H9 (cell line): ENCODE results near the gene CLEC16A. TPM values are rescaled to one million over a fixed set of nuclear protein-coding genes. Genes with fewer than 3 reads are reported as not detected.
A peak's percentile ranks its signal among the peaks of the same experiment; 100 is the strongest.

Source experiments
- DNase-seq: peaks from one replicate; pipeline ENCODE4 v3.0.0-alpha.2; 2017
- H2AFZ ChIP-seq: one replicate; pipeline ENCODE4 v1.6.1; 2013; ENCODE audit warnings: mild to moderate bottlenecking, low read length, control low read depth, moderate library complexity
- H2AK5ac ChIP-seq: 2 replicates; pipeline ENCODE4 v1.6.1; 2013; ENCODE audit warnings: low read length, control low read depth, mixed read lengths; ENCODE audit not compliant: insufficient read length
- H2BK120ac ChIP-seq: one replicate; pipeline ENCODE4 v1.6.1; 2013; ENCODE audit warnings: low read depth, mild to moderate bottlenecking, low read length, control low read depth, inconsistent platforms; ENCODE audit not compliant: poor library complexity, severe bottlenecking
- H2BK12ac ChIP-seq: 2 replicates; pipeline ENCODE4 v1.6.1; 2013; ENCODE audit warnings: low read length, control low read depth, mixed read lengths, low read depth; ENCODE audit not compliant: insufficient read length
- H2BK15ac ChIP-seq: 2 replicates; pipeline ENCODE4 v1.6.1; 2013; ENCODE audit warnings: low read depth, low read length, control low read depth
- H2BK20ac ChIP-seq: one replicate; pipeline ENCODE4 v1.6.1; 2013; ENCODE audit warnings: low read depth, mild to moderate bottlenecking, low read length, control low read depth, inconsistent platforms; ENCODE audit not compliant: poor library complexity, severe bottlenecking
- H2BK5ac ChIP-seq: 2 replicates; pipeline ENCODE4 v1.6.1; 2013; ENCODE audit warnings: low read length, control low read depth, mixed read lengths; ENCODE audit not compliant: insufficient read length
- H3K14ac ChIP-seq: 2 replicates; pipeline ENCODE4 v1.6.1; 2013; ENCODE audit warnings: low read length, control low read depth; ENCODE audit not compliant: insufficient read depth
- H3K18ac ChIP-seq: 2 replicates; pipeline ENCODE4 v1.6.1; 2013; ENCODE audit warnings: low read depth, mild to moderate bottlenecking, mixed read lengths, low read length, control low read depth; ENCODE audit not compliant: insufficient read length
- H3K23ac ChIP-seq: 2 replicates; pipeline ENCODE4 v1.6.1; 2013; ENCODE audit warnings: low read length, control low read depth, mixed read lengths, low read depth; ENCODE audit not compliant: insufficient read length
- H3K23me2 ChIP-seq: 2 replicates; pipeline ENCODE4 v1.6.1; 2013; ENCODE audit warnings: low read depth, mild to moderate bottlenecking, mixed read lengths, low read length, control low read depth; ENCODE audit not compliant: insufficient read length, poor library complexity, severe bottlenecking
- H3K27ac ChIP-seq: 2 replicates; pipeline ENCODE4 v1.5.1; 2013; ENCODE audit warnings: low read length, control low read depth, mixed read lengths, low read depth; ENCODE audit not compliant: insufficient read length
- H3K27me3 ChIP-seq: 2 replicates; pipeline ENCODE4 v1.6.1; 2013; ENCODE audit warnings: low read length, control low read depth, inconsistent platforms; ENCODE audit not compliant: insufficient read depth
- H3K4ac ChIP-seq: 2 replicates; pipeline ENCODE4 v1.6.1; 2013; ENCODE audit warnings: low read depth, mild to moderate bottlenecking, control low read depth, inconsistent platforms, low read length, moderate library complexity
- H3K4me1 ChIP-seq: 2 replicates; pipeline ENCODE4 v1.6.1; 2013; ENCODE audit warnings: low read length, control low read depth, inconsistent platforms; ENCODE audit not compliant: insufficient read depth
- H3K4me2 ChIP-seq: 2 replicates; pipeline ENCODE4 v1.6.1; 2013; ENCODE audit warnings: low read length, control low read depth, mixed read lengths; ENCODE audit not compliant: insufficient read length, insufficient read depth
- H3K56ac ChIP-seq: 2 replicates; pipeline ENCODE4 v1.6.1; 2013; ENCODE audit warnings: low read depth, mild to moderate bottlenecking, mixed read lengths, low read length, control low read depth; ENCODE audit not compliant: insufficient read length
- H3K79me1 ChIP-seq: 2 replicates; pipeline ENCODE4 v1.6.1; 2013; ENCODE audit warnings: low read depth, mild to moderate bottlenecking, moderate library complexity, low read length, control low read depth, inconsistent platforms; ENCODE audit not compliant: insufficient read depth, poor library complexity, severe bottlenecking
- H3K79me2 ChIP-seq: 2 replicates; pipeline ENCODE4 v1.6.1; 2013; ENCODE audit warnings: low read length, control low read depth, inconsistent platforms; ENCODE audit not compliant: insufficient read depth
- H3K9ac ChIP-seq: 2 replicates; pipeline ENCODE4 v1.6.1; 2013; ENCODE audit warnings: low read length, control low read depth, mixed read lengths; ENCODE audit not compliant: insufficient read length; ENCODE audit errors: extremely low read depth
- H3K9me3 ChIP-seq: one replicate; pipeline ENCODE4 v1.6.1; 2013; ENCODE audit warnings: low read depth, low read length, inconsistent platforms; ENCODE audit not compliant: control insufficient read depth
- H3T11ph ChIP-seq: one replicate; pipeline ENCODE4 v1.6.1; 2013; ENCODE audit warnings: mild to moderate bottlenecking, low read length, control low read depth, inconsistent platforms
- H4K20me1 ChIP-seq: one replicate; pipeline ENCODE4 v1.6.1; 2013; ENCODE audit not compliant: control insufficient read depth, insufficient read length, insufficient read depth
- H4K5ac ChIP-seq: 2 replicates; pipeline ENCODE4 v1.6.1; 2013; ENCODE audit warnings: low read depth, mild to moderate bottlenecking, mixed read lengths, low read length, control low read depth; ENCODE audit not compliant: insufficient read length
- H4K8ac ChIP-seq: replicated peaks from 2 replicates; pipeline ENCODE4 v1.6.1; 2013; ENCODE audit warnings: low read length, control low read depth, mixed read lengths, low read depth; ENCODE audit not compliant: insufficient read length
- H4K91ac ChIP-seq: 2 replicates; pipeline ENCODE4 v1.6.1; 2013; ENCODE audit warnings: low read depth, mild to moderate bottlenecking, moderate library complexity, mixed read lengths, low read length, control low read depth; ENCODE audit not compliant: insufficient read length
- H3K27ac Mint-ChIP-seq, 3 experiments: 2 replicates in 2 of 3; 3 replicates in 1 of 3; pipeline ENCODE4 v1.8.0; 2020 to 2021; ENCODE audit warnings: mixed read lengths in 3 of 3, mild to moderate bottlenecking in 1 of 3, moderate library complexity in 1 of 3
- H3K27me3 Mint-ChIP-seq: 2 replicates; pipeline ENCODE4 v1.8.0; 2021; ENCODE audit warnings: low read depth, mild to moderate bottlenecking, moderate library complexity, mixed read lengths
- H3K36me3 Mint-ChIP-seq, 3 experiments: 2 replicates in 2 of 3; 3 replicates in 1 of 3; pipeline ENCODE4 v1.8.0; 2020 to 2021; ENCODE audit warnings: low read depth in 3 of 3, mixed read lengths in 3 of 3; ENCODE audit not compliant: insufficient read depth in 1 of 3
- H3K4me1 Mint-ChIP-seq, 2 experiments: 2 replicates each; pipeline ENCODE4 v1.8.0; 2020; ENCODE audit warnings: mixed read lengths in 2 of 2
- H3K4me3 Mint-ChIP-seq, 2 experiments: 2 replicates in 1 of 2; 3 replicates in 1 of 2; pipeline ENCODE4 v1.8.0; 2020 to 2021; ENCODE audit warnings: mild to moderate bottlenecking in 2 of 2, mixed read lengths in 2 of 2, moderate library complexity in 1 of 2
- H3K9me3 Mint-ChIP-seq, 2 experiments: 2 replicates in 1 of 2; 3 replicates in 1 of 2; pipeline ENCODE4 v1.8.0; 2020; ENCODE audit warnings: mild to moderate bottlenecking in 2 of 2, mixed read lengths in 2 of 2, moderate library complexity in 1 of 2
- WGBS: extraction: QIAGEN DNeasy Blood & Tissue Kit; methylation state at CpG from one replicate; pipeline ENCODE4 v1.1.7; 2013; ENCODE audit warnings: missing lambda C conversion rate, low lambda C conversion rate, mixed read lengths; ENCODE audit not compliant: insufficient read length; ENCODE audit errors: extremely low coverage; 5-methylcytosine and 5-hydroxymethylcytosine counted together
- total RNA-seq: library from RNA; stranded (reverse); gene quantifications from 2 replicates; pipeline ENCODE4 v1.2.1, GENCODE V29; 2021
- TF ChIP-seq, protein P1 (sequence below): fragments of 200-600 bp; sonication (generic); conservative IDR thresholded peaks from 3 replicates; pipeline ENCODE4 v1.8.0; 2021; ENCODE audit warnings: antibody characterized with exemption, mild to moderate bottlenecking

Gene CLEC16A
- total RNA-seq, 1 experiment from 2014 or later: 15.2 TPM

DNA sequence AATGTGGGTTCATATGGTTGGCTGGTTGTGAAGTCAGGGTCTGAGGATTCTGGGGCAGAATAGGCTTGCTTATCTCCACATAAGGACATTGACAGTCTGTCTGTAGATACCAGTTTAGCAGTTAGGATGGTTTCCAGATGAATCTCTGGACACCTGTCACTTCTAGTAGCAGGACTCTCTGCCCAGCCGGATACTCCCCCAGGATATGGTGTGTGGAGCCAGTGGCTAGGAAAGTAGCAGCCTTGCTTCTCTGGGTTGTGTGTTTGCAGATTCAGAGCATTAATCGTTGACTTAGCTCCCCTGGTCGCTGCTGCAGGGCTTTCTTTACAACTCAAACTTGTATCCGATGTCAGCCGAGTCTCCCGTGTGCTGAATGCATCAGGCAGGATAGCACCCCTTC lies 45.2 kb downstream of the CLEC16A start:
- no peaks in the 10 kb centered on the region for H3K4me1 ChIP-seq
- Mint-ChIP-seq H3K4me3 (no peak overlapping the region), H3K27me3 (no peaks in the 10 kb centered on the region), H3K4me1 (peaks cover 5 to 11% of the 10 kb centered on the region in 2 experiments), H3K9me3 (no peaks in the 10 kb centered on the region), H3K27ac (peak overlapping the region in 1 of 3 experiments; percentile 38; a peak in 1 of 7 replicates), H3K36me3 (peaks cover 3 to 17% (median 4%) of the 10 kb centered on the region in 3 experiments; a peak in 5 of 7 replicates)
- H2BK5ac ChIP-seq: no peak overlapping the region
- no peak overlapping the region for H2BK15ac ChIP-seq
- H3K4ac ChIP-seq: no peak overlapping the region
- WGBS: no CpG with 5 or more reads among the region's 6 CpGs
- TF ChIP-seq, protein P1, sequence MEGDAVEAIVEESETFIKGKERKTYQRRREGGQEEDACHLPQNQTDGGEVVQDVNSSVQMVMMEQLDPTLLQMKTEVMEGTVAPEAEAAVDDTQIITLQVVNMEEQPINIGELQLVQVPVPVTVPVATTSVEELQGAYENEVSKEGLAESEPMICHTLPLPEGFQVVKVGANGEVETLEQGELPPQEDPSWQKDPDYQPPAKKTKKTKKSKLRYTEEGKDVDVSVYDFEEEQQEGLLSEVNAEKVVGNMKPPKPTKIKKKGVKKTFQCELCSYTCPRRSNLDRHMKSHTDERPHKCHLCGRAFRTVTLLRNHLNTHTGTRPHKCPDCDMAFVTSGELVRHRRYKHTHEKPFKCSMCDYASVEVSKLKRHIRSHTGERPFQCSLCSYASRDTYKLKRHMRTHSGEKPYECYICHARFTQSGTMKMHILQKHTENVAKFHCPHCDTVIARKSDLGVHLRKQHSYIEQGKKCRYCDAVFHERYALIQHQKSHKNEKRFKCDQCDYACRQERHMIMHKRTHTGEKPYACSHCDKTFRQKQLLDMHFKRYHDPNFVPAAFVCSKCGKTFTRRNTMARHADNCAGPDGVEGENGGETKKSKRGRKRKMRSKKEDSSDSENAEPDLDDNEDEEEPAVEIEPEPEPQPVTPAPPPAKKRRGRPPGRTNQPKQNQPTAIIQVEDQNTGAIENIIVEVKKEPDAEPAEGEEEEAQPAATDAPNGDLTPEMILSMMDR: no peak
- H3K79me1 ChIP-seq: no peaks in the 10 kb centered on the region
- H3K23ac ChIP-seq: no peak overlapping the region
- H2AFZ ChIP-seq: no peak overlapping the region
- H3K56ac ChIP-seq: no peak overlapping the region
- H3T11ph ChIP-seq: no peak overlapping the region
- no peaks in the 10 kb centered on the region for H3K27me3 ChIP-seq
- DNase-seq: no peak
- no peaks in the 10 kb centered on the region for H3K23me2 ChIP-seq
- no peaks in the 10 kb centered on the region for H3K9me3 ChIP-seq
- no peaks in the 10 kb centered on the region for H3K79me2 ChIP-seq
- no peak overlapping the region for H4K8ac ChIP-seq
- H3K18ac ChIP-seq: no peak overlapping the region
- H2BK12ac ChIP-seq: no peak overlapping the region
- no peak overlapping the region for H3K9ac ChIP-seq
- H3K4me2 ChIP-seq: no peak overlapping the region
- no peak overlapping the region for H2AK5ac ChIP-seq
- H4K5ac ChIP-seq: no peak overlapping the region
- H2BK120ac ChIP-seq: no peak overlapping the region
- no peak overlapping the region for H3K14ac ChIP-seq
- no peak overlapping the region for H2BK20ac ChIP-seq
- H4K20me1 ChIP-seq: no peaks in the 10 kb centered on the region
- no peak overlapping the region for H3K27ac ChIP-seq
- H4K91ac ChIP-seq: no peak overlapping the region
